SW 1271 (cell line): ENCODE measurements around the gene TTLL6.

Experiments
- DNase-seq, 2 experiments: peaks; one replicate each; lab custom pipeline; 2025; lab: John Stamatoyannopoulos, UW

The TTLL6 gene

GRCh38 chr17:48759288-48759687, 57.7 kb downstream of the TTLL6 start:
- DNase-seq, result no peak

GRCh38 chr17:48757524-48757961, 59.5 kb downstream of the TTLL6 start:
- DNase-seq, result no peak

- DNase-seq, result no peak
These were observed 60.2 kb downstream of the TTLL6 start for GRCh38 chr17:48756830-48757251.

GRCh38 chr17:48755356-48755755, 61.7 kb downstream of the TTLL6 start:
- no peak for DNase-seq

GRCh38 chr17:48754500-48755261, 62.3 kb downstream of the TTLL6 start:
- DNase-seq, result no peak

- DNase-seq, result no peak
These were observed 63.1 kb downstream of the TTLL6 start for GRCh38 chr17:48753794-48754499.

- no peak for DNase-seq
These were observed 64.4 kb downstream of the TTLL6 start for GRCh38 chr17:48752399-48753288.

GRCh38 chr17:48751733-48752398, 65.2 kb downstream of the TTLL6 start:
- no peak for DNase-seq

GRCh38 chr17:48751172-48751571, 65.9 kb downstream of the TTLL6 start:
- no peak for DNase-seq

- DNase-seq, result no peak
These were observed 67.1 kb downstream of the TTLL6 start for GRCh38 chr17:48749621-48750553.

- no peak for DNase-seq
These were observed 68.1 kb downstream of the TTLL6 start for GRCh38 chr17:48748718-48749566.

- DNase-seq, result no peak
These were observed 69.3 kb downstream of the TTLL6 start for GRCh38 chr17:48747445-48748363.

- no peak for DNase-seq
These were observed 70.0 kb downstream of the TTLL6 start for GRCh38 chr17:48746916-48747444.

GRCh38 chr17:48745381-48746275, 71.4 kb downstream of the TTLL6 start:
- DNase-seq, result no peak

GRCh38 chr17:48740537-48740936, 76.5 kb downstream of the TTLL6 start:
- DNase-seq, result no peak

GRCh38 chr17:48738803-48739526, 78.1 kb downstream of the TTLL6 start:
- DNase-seq, result no peak

- DNase-seq, result no peak
These were observed 78.6 kb downstream of the TTLL6 start for GRCh38 chr17:48738424-48738802.
